Measurements from ENCODE around the gene SPTSSB. TPM values are rescaled to one million over a fixed set of nuclear protein-coding genes. Genes with fewer than 3 reads are reported as not detected.

SPTSSB gene
- total RNA-seq, 4 donors from 2014 or later, result not detected

GRCh38 chr3:161413855-161414210 is 42.5 kb upstream of the SPTSSB start:
- H3K4me1 ChIP-seq, result peaks cover 19 to 25% of the 10 kb centered on the region in 2 donors
- intact Hi-C loops (cut with DNase I), result no loop called here
- no peak for DNase-seq
- H3K4me3 ChIP-seq (replicated peaks in 1 of 3), result no peak overlapping the region
- no peaks in the 10 kb centered on the region for H3K36me3 ChIP-seq
- H3K9me3 ChIP-seq, result no peaks in the 10 kb centered on the region
- no peak for TF ChIP-seq POLR2A (IDR thresholded peaks at IDR 0.05)
- TF ChIP-seq, protein P1, sequence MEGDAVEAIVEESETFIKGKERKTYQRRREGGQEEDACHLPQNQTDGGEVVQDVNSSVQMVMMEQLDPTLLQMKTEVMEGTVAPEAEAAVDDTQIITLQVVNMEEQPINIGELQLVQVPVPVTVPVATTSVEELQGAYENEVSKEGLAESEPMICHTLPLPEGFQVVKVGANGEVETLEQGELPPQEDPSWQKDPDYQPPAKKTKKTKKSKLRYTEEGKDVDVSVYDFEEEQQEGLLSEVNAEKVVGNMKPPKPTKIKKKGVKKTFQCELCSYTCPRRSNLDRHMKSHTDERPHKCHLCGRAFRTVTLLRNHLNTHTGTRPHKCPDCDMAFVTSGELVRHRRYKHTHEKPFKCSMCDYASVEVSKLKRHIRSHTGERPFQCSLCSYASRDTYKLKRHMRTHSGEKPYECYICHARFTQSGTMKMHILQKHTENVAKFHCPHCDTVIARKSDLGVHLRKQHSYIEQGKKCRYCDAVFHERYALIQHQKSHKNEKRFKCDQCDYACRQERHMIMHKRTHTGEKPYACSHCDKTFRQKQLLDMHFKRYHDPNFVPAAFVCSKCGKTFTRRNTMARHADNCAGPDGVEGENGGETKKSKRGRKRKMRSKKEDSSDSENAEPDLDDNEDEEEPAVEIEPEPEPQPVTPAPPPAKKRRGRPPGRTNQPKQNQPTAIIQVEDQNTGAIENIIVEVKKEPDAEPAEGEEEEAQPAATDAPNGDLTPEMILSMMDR (IDR thresholded peaks at IDR 0.05), result no peak
- no peak overlapping the region for H3K27ac ChIP-seq
- WGBS, 2 donors, result 76% methylated on average over 1 of the region's 1 CpG
- no peaks in the 10 kb centered on the region for H3K27me3 ChIP-seq

DNA sequence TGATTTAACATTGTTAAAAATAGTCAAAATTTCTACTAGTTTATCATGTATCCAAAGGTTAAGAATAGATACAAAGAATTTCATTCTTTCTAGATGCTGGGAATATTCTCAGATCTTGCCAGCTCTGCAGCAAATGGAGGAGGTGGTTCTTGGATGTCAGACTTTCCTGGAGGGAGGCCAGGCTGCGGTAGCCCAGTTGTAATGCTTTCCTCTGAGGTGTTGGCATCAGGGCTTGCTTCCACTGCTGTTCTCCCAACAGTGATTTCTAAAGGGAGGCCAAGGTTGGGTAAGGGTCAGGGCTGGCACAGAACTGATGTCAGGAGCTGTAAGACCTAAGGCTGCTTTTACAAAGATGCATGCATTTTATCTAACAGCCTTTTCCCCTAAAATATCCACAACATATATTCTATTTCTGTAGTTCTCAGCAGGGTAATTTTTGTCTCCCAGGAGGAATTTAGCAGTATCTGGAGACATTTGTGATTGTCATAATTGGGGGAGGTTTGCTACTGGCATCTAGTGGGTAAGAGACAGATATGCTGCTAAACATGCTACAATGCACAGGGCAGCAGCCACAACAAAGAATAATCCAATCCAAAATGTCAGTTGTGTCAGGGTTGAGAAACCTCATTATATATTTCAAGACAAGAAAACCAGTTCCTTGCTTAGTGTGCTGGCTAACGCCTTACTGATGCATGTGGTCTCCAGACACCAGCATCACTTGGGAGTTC is 42.0 kb upstream of the SPTSSB start:
- WGBS, 2 donors, result 43 to 55% methylated on average over 2 of the region's 2 CpGs
- Histone ChIP-seq H3K36me3 (no peaks in the 10 kb centered on the region), H3K9me3 (no peaks in the 10 kb centered on the region), H3K27ac (no peak overlapping the region), H3K27me3 (no peaks in the 10 kb centered on the region), H3K4me3 (replicated peaks in 1 of 3) (no peak overlapping the region), H3K4me1 (peaks cover 19 to 25% of the 10 kb centered on the region in 2 donors)
- DNase-seq, result peak in 1 of 2 donors; percentile 33
- TF ChIP-seq, protein P1 (IDR thresholded peaks at IDR 0.05), result no peak
- no peak for TF ChIP-seq POLR2A (IDR thresholded peaks at IDR 0.05)
- intact Hi-C loops (cut with DNase I), result no loop called here

DNA sequence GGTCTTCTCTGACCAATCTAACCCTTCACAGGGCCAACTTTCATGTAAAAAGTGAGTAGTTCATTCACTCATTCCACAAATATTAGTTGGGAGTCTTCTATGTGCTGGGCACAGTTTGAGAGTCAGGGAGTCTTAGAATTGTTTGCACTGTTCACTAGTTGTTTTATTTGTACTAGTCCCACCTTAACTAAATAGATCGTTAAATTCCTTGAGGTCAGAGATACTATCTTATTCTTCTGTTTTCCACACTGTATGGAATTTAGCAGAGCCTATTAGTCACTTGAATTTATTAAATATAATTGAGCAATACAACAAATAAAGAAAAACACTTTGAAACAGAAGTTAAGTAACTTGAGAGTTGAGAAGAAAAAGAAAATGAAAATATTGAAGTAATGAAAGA is 40.8 kb upstream of the SPTSSB start:
- no peak overlapping the region for H3K27ac ChIP-seq
- TF ChIP-seq POLR2A (IDR thresholded peaks at IDR 0.05), result no peak
- TF ChIP-seq, protein P1 (IDR thresholded peaks at IDR 0.05), result no peak
- no peak for DNase-seq
- intact Hi-C loops (cut with DNase I), result no loop called here
- H3K36me3 ChIP-seq, result no peaks in the 10 kb centered on the region
- no peak overlapping the region for H3K4me3 ChIP-seq (replicated peaks in 1 of 3)
- peaks cover 19 to 25% of the 10 kb centered on the region in 2 donors for H3K4me1 ChIP-seq
- 58 to 67% methylated on average over 1 of the region's 1 CpG for WGBS, 2 donors
- H3K9me3 ChIP-seq, result no peaks in the 10 kb centered on the region
- no peaks in the 10 kb centered on the region for H3K27me3 ChIP-seq

DNA sequence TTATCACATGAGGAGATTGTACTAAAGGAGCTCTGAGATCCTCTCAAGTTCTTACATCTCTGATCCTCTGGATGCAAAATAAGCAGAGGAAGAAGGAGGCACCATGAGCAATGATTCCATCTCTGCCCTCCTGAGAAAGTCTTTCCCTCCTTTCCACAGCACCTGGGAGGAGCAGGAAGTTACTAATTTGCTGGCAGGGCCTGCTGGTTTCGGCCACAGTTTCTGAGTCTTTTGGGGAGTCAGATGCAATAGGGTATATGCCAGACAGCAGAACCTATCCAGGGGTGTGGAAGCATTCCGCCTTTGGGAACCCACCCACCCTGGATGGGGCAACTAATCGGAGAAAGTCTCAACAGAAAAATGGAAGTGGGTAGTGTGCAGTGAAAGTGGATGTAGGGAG is 38.5 kb upstream of the SPTSSB start:
- H3K4me1 ChIP-seq, result peaks cover 0 to 10% of the 10 kb centered on the region in 2 donors
- no peaks in the 10 kb centered on the region for H3K9me3 ChIP-seq
- no peak overlapping the region for H3K27ac ChIP-seq
- no peak overlapping the region for H3K4me3 ChIP-seq (replicated peaks in 1 of 3)
- H3K27me3 ChIP-seq, result no peaks in the 10 kb centered on the region
- TF ChIP-seq, protein P1 (IDR thresholded peaks at IDR 0.05), result no peak
- no peak for TF ChIP-seq POLR2A (IDR thresholded peaks at IDR 0.05)
- WGBS, 2 donors, result 93 to 94% methylated on average over 3 of the region's 3 CpGs
- no peaks in the 10 kb centered on the region for H3K36me3 ChIP-seq
- intact Hi-C loops (cut with DNase I), result no loop called here
- DNase-seq, result no peak

GRCh38 chr3:161409069-161409468 is 37.8 kb upstream of the SPTSSB start:
- TF ChIP-seq, protein P1 (IDR thresholded peaks at IDR 0.05), result peak in 4 of 6 experiments; percentile 13 to 70 (median 46)
- no peak for TF ChIP-seq POLR2A (IDR thresholded peaks at IDR 0.05)
- H3K27ac ChIP-seq, result no peak overlapping the region
- intact Hi-C loops (cut with DNase I), result no loop called here

More at GRCh38 chr3:161409069-161409468, 37.8 kb upstream of the SPTSSB start:
- H3K27me3 ChIP-seq, result no peaks in the 10 kb centered on the region
- H3K4me3 ChIP-seq (replicated peaks in 1 of 3), result no peak overlapping the region
- H3K4me1 ChIP-seq, result peaks cover 0 to 10% of the 10 kb centered on the region in 2 donors
- no peaks in the 10 kb centered on the region for H3K9me3 ChIP-seq
- 27 to 28% methylated on average over 3 of the region's 3 CpGs for WGBS, 2 donors
- H3K36me3 ChIP-seq, result no peaks in the 10 kb centered on the region
- peak in 1 of 2 donors; percentile 3 for DNase-seq

All from thyroid gland (tissue), 4 donors.